TTC549 (cell line): ENCODE results near the gene JMY.

ENCODE experiments used
- FAIRE-seq: peaks from 2 replicates; lab custom pipeline; 2012; peaks lifted over from hg19 to GRCh38; lab: Jason Lieb, UNC

JMY gene

DNA sequence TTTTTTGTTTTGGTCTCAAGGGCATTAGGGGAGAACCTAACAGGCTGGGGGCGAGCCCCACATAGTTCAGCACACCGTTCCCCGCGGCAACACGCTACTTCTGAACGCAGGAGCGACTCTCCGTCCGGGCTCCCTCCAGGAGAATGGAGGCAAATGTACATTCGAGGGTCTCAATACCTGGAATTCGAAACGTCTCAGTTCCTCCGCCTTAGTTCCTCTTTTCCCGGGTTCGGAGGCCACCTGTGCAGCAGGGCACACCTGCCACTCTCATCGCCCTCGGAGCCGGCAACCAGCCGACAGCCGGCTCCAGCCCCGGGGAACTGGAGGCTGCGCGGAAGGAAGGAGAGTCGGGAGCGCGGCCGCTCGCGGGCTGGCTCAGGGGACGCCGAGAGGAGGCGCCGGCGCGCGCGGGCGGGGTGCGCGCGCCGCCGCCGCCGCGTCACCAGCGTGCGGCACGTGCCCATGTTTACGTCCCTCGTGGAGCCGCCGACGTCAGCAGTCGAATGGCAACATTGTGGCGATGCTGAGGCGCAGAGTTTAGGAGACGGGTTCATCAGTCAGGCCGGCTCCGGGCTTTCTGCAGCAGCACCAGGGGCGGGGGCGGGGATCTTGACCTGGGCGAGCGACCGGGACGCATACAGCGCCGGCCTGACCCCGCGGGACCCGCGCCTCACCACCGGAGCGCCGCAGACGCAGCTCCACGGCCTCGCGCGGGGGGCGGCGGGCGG, at the start of gene JMY:
JMY (plus strand) TSS at position 498 of the 728 bp plus-strand sequence. CDS start 520 bp downstream, outside the sequence.
- no peak for FAIRE-seq

GRCh38 chr5:79186455-79186854, 49.5 kb upstream of the JMY start:
- no peak for FAIRE-seq

- no peak for FAIRE-seq
These were observed 46.3 kb upstream of the JMY start for GRCh38 chr5:79189439-79190234.

DNA sequence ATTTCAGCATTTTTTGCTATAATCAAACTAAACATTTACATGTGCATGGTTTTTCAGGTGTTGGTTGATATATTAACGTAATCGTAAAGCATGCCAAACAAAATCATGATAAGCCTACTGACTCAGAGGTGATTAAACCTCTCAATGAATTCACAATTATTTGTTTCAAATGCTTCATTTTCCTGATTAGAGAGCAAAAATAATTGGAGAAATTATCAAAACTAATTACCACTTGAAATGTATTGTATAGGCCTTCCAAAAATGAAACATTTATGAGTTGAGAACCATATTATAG, 45.7 kb upstream of the JMY start:
- FAIRE-seq = no peak

- FAIRE-seq = no peak
These were observed 44.5 kb upstream of the JMY start for GRCh38 chr5:79191457-79191856.

- FAIRE-seq = no peak
These were observed 42.3 kb upstream of the JMY start for GRCh38 chr5:79193643-79194042.

GRCh38 chr5:79200573-79201183, 35.3 kb upstream of the JMY start:
- FAIRE-seq = peak; percentile 85

DNA sequence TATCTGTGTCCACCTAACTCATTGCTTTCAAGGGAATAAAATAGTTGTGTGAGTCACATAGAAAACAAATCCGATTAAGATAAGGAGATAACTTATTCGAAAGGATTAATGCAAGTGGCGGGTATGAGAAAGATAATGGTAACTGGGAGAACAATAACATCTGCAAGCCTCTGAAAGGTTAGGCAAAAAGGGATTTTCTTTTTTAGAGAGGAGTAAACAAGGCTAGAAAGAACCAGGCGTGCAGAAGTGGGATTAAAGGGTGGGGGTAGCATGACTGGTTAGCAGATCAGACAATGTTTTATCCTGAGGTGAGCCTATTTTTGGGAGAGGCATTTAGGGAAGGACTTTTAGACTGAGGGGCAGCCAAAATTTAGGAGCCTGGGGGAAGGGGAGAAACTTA, 34.7 kb upstream of the JMY start:
- no peak for FAIRE-seq

- FAIRE-seq = no peak
These were observed 33.9 kb upstream of the JMY start for GRCh38 chr5:79202076-79202475.

DNA sequence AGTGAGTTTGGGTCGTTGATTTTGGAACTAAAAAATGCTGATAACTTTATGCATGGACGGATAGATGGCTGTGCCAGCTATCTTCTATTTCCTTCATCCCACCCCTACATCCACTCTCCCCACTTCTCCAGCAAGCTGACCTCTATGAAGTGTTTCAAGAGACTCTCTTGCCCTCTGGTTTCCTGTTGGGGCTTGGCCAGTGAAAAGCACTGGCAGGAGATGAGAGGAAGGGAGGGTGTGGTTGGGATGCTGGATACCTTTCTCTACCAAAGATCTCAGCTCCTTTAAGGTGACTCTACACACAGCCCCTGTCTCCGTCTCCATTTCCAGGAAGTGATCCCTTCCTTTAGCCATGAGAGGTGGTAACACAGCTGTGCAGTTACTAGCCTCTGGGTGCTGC, 30.0 kb upstream of the JMY start:
- FAIRE-seq = no peak

DNA sequence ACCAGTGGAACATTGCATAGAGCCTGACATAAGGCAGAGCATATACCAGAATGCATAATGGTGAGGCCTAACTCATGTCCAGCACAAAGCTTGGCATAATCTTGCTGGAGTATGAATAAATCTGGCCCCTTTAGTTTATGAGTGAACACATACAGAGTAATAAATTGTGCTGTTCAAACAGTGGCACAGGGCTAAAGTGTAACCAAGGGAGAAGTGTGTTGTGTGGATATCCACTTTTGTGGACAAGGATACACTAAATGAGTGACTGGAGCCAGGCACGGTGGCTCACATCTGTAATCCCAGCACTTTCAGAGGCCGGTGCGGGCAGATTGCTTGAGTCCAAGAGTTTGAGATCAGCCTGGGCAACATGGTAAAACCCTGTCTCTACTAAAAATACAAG, 29.4 kb upstream of the JMY start:
- FAIRE-seq = no peak

DNA sequence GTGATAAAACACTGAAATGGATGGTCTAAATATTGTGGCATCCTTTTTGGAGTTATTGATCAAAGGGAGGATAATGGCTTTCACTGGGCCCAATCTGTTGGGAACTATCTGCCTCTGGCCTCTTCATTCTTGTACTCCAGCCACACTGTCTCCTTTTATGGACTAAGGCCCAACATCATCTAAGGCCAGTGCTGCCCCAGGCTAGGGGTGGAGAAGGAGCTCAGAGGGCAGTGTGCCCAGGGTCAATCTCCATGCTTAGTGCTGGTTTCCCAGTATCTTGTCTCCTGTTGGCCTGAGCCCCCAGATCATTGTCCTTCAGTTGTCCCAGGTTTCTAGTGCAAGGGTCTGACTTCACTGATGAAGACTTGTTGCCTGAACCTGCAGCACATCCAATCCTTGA, 26.4 kb upstream of the JMY start:
- FAIRE-seq = no peak

GRCh38 chr5:79224286-79224984, 11.5 kb upstream of the JMY start:
- FAIRE-seq = no peak

GRCh38 chr5:79225026-79225425, 10.9 kb upstream of the JMY start:
- FAIRE-seq = no peak

DNA sequence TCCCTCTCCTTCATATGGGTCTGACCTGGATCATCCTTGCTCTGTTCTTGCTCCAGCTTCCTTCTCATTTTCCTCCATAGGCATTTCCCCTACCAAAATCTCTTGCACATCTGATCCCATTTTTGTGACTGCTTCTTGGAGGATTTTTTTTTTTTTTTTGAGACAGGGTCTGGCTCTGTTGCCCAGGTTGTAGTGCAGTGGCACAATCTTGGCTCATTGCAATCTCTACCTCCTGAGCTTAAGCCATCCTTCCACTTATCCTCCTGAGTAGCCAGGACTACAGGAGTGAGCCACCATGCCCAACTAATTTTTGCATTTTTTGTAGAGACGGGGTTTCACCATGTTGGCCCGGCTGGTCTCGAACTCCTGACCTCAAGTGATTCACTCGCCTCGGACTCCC, 10.5 kb upstream of the JMY start:
- no peak for FAIRE-seq

DNA sequence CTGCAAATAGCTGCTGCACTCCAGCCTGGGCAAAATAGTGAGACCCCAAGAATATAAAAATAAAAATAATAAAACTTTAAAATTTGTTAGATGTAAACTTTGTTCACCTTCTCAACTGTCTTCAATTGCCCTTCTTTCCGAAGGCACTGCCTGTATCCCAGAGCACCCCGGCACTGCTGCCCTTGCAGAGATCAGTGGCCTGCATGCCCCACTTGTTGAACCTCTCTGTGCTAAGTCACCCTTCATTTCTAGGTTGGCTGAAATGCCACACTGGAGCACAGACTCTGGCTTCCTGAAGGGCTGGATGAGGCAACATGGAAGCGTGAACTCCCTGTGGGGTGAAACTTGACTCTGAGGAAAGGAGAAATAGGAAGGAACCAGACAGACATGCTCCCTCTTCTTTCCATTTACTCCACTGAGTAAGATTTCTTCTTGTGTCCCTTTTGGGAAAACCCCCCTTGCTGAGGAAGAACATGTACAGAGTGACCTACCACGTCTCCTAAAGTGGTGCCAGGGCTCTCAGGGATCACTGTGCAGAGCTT, 8.4 kb upstream of the JMY start:
- FAIRE-seq = no peak

DNA sequence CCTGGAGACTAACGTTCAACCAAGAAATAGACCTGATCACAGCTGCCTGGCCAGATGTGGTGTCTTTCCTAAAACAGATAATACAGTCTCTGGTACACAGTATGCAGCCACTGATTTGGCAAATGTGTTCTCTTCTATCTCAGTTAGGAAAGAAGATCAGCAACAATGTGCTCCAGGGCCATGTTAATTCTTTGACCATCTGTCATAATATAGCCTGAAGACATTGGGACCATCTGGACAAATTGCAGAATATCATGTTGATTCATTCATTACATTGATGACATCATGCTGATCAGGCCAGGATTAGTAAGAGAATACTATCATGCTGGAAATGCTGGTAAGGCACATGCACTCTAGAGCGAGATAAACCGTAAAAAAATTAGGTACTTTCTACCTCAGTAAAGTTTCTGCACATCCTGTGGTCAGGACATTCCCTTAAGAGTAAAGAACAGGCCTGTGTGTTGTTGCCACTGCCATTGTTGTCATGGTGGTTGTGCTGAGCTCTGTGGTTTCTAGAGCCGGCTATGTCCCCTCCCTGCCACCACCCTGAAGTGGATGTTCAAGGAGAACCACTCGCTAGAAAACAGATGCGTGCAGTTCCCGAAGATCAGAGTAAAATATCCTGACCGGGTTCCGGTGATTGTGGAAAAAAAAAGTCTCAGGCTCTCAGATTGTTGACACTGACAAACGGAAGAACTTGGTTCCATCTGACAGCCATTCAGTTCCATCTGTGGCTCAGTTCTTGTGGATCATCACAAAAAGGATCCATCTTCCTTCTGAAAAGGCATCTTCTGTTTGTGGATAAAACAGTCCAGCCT, 6.4 kb upstream of the JMY start:
- FAIRE-seq = no peak

GRCh38 chr5:79235261-79235633, 684 bp upstream of the JMY start:
- no peak for FAIRE-seq

GRCh38 chr5:79236362-79236969, 535 bp downstream of the JMY start:
- FAIRE-seq = no peak

- FAIRE-seq = no peak
These were observed 1.2 kb downstream of the JMY start for GRCh38 chr5:79236970-79237739.
